ENCODE results near the gene KNDC1. TPM values are rescaled to one million over a fixed set of nuclear protein-coding genes. Genes with fewer than 3 reads are reported as not detected.

Gene KNDC1
- total and polyA plus RNA-seq, 10 of the 15 experiments (the other 5 are each of a cell fraction or from before 2014, with no cell fraction given): 0.03 to 0.11 (median 0.05) TPM; not detected in 7

- TF ChIP-seq BRCA1 (IDR thresholded peaks at IDR 0.05; ENCODE audit: low read depth, low read length) (no peak), ETV6 (conservative IDR thresholded peaks at IDR 0.05 in 1 of 2, IDR thresholded peaks at IDR 0.05 in 1 of 2; ENCODE audit: borderline replicate concordance in 1 of 2, low read depth in 1 of 2) (no peak), CHD2 (IDR thresholded peaks at IDR 0.05; ENCODE audit: borderline replicate concordance, low read depth, low read length) (no peak), FOXK2 (IDR thresholded peaks at IDR 0.05) (no peak), MEF2A (IDR thresholded peaks at IDR 0.05; ENCODE audit: insufficient read depth, low read depth, low read length) (no peak)
These were observed 9.8 kb upstream of the KNDC1 start (continued) for GRCh38 chr10:133150226-133150625.

DNA sequence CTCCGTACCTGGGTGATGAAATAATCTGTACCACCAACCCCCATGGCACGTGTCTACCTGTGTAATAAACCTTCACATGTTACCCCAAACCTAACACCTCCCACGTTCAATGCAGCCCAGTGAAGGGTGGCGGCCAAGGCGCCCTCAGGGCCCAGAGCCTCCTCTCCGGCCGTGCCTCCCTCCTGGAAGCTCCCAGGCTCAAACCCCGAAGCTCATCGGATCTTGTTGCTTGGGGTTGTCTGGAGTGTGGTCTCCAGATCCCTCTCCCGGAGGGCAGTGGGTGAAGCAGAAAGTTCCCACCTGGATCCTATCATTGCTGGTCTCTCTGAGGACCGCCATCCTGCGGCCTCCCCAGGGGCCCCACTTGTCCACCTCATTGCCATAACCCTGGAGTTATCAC, 9.4 kb upstream of the KNDC1 start:
- POLR2A ChIA-PET: no interaction called here
- no peak for FAIRE-seq
- no peaks in the 10 kb centered on the region for H3K36me3 ChIP-seq (ENCODE audit: control insufficient read depth in 2 of 2, insufficient read depth in 2 of 2, low read length in 1 of 2)
- H3K27ac ChIP-seq (ENCODE audit: control insufficient read depth, insufficient read depth): no peak overlapping the region
- H3K4me1 ChIP-seq (ENCODE audit: control insufficient read depth, insufficient read depth, low read length): no peaks in the 10 kb centered on the region
- in situ Hi-C loops (cut with MboI): no loop called here
- no peak overlapping the region for H3K4me2 ChIP-seq (ENCODE audit: control insufficient read depth, insufficient read depth)
- DNase-seq (ENCODE audit: low read depth, low spot score): no peak
- no peak for ATAC-seq
- RAD21 ChIA-PET (ENCODE audit: unreplicated experiment): interaction anchor here (0.5 kb wide), 1 partner anchor 16 kb away, joined by 3 read pairs; no protein-coding TSS in a partner anchor
- 38% methylated on average over 12 of the region's 12 CpGs for WGBS (ENCODE audit: insufficient coverage, insufficient replicate concordance, low lambda C conversion rate, missing lambda C conversion rate)
- H3K27me3 ChIP-seq (replicated peaks in 1 of 2; ENCODE audit: control insufficient read depth in 2 of 2, insufficient read depth in 2 of 2, low read length in 1 of 2): no peaks in the 10 kb centered on the region
- H3K9ac ChIP-seq (ENCODE audit: control insufficient read depth, insufficient read depth, low read length): no peak overlapping the region
- BruUV-seq (replicated peaks): no TSS peak
- no peaks in the 10 kb centered on the region for H4K20me1 ChIP-seq (ENCODE audit: control insufficient read depth, insufficient read depth)
- H3K79me2 ChIP-seq (ENCODE audit: control insufficient read depth, insufficient read depth, low read length): no peaks in the 10 kb centered on the region
- intact Hi-C loops (cut with micrococcal nuclease; ENCODE audit: unreplicated experiment): no loop called here
- H3K4me3 ChIP-seq: no peak overlapping the region
- H2AFZ ChIP-seq (ENCODE audit: control insufficient read depth, low read depth, low read length): no peak overlapping the region
- no peaks in the 10 kb centered on the region for H3K9me3 ChIP-seq (replicated peaks; ENCODE audit: control insufficient read depth, insufficient read depth, low read length)
- CTCF ChIA-PET: no interaction called here
- SMC1A ChIA-PET (ENCODE audit: uncharacterized antibody, unreplicated experiment): no interaction called here
- TF ChIP-seq NFXL1 (IDR thresholded peaks at IDR 0.05; ENCODE audit: borderline replicate concordance) (no peak), PRDM15 (CRISPR knock-in tag; IDR thresholded peaks at IDR 0.05) (no peak), NFYA (IDR thresholded peaks at IDR 0.05; ENCODE audit: borderline replicate concordance, low read depth, low read length) (no peak), MYC (IDR thresholded peaks at IDR 0.05; ENCODE audit: insufficient read depth, insufficient read length, insufficient replicate concordance, low read length, severe bottlenecking) (no peak), WRNIP1 (IDR thresholded peaks at IDR 0.05; ENCODE audit: borderline replicate concordance, low read depth, low read length) (no peak), CBX3 (IDR thresholded peaks at IDR 0.05; ENCODE audit: borderline replicate concordance, low read depth) (no peak), EED (IDR thresholded peaks at IDR 0.05; ENCODE audit: low read depth) (no peak), GATAD2B (conservative IDR thresholded peaks at IDR 0.05; ENCODE audit: low read depth) (no peak), RUNX3 (IDR thresholded peaks at IDR 0.05; ENCODE audit: low read length) (no peak)
- TF ChIP-seq, protein P1, sequence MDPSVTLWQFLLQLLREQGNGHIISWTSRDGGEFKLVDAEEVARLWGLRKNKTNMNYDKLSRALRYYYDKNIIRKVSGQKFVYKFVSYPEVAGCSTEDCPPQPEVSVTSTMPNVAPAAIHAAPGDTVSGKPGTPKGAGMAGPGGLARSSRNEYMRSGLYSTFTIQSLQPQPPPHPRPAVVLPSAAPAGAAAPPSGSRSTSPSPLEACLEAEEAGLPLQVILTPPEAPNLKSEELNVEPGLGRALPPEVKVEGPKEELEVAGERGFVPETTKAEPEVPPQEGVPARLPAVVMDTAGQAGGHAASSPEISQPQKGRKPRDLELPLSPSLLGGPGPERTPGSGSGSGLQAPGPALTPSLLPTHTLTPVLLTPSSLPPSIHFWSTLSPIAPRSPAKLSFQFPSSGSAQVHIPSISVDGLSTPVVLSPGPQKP (IDR thresholded peaks at IDR 0.05; ENCODE audit: low read depth, low read length): no peak
- TF ChIP-seq, protein P2, sequence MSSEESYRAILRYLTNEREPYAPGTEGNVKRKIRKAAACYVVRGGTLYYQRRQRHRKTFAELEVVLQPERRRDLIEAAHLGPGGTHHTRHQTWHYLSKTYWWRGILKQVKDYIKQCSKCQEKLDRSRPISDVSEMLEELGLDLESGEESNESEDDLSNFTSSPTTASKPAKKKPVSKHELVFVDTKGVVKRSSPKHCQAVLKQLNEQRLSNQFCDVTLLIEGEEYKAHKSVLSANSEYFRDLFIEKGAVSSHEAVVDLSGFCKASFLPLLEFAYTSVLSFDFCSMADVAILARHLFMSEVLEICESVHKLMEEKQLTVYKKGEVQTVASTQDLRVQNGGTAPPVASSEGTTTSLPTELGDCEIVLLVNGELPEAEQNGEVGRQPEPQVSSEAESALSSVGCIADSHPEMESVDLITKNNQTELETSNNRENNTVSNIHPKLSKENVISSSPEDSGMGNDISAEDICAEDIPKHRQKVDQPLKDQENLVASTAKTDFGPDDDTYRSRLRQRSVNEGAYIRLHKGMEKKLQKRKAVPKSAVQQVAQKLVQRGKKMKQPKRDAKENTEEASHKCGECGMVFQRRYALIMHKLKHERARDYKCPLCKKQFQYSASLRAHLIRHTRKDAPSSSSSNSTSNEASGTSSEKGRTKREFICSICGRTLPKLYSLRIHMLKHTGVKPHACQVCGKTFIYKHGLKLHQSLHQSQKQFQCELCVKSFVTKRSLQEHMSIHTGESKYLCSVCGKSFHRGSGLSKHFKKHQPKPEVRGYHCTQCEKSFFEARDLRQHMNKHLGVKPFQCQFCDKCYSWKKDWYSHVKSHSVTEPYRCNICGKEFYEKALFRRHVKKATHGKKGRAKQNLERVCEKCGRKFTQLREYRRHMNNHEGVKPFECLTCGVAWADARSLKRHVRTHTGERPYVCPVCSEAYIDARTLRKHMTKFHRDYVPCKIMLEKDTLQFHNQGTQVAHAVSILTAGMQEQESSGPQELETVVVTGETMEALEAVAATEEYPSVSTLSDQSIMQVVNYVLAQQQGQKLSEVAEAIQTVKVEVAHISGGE (CRISPR knock-in tag; IDR thresholded peaks at IDR 0.05): no peak
